BLaER1 (cell line): ENCODE data around the gene SND1.

Experiments used
- H3K27ac ChIP-seq: shearing (Covaris generic); formaldehyde crosslinking; 2 replicates; pipeline ENCODE4 v1.8.1; 2022
- H3K27me3 ChIP-seq: shearing (Covaris generic); formaldehyde crosslinking; 2 replicates; pipeline ENCODE4 v1.8.1; 2022
- H3K36me3 ChIP-seq: shearing (Covaris generic); formaldehyde crosslinking; 2 replicates; pipeline ENCODE4 v1.8.1; 2022
- H3K4me1 ChIP-seq: shearing (Covaris generic); formaldehyde crosslinking; 2 replicates; pipeline ENCODE4 v1.8.1; 2022
- H3K4me2 ChIP-seq: shearing (Covaris generic); formaldehyde crosslinking; 2 replicates; pipeline ENCODE4 v1.8.1; 2022
- H3K4me3 ChIP-seq: shearing (Covaris generic); formaldehyde crosslinking; 2 replicates; pipeline ENCODE4 v1.8.1; 2022
- H3K9ac ChIP-seq: shearing (Covaris generic); formaldehyde crosslinking; 2 replicates; pipeline ENCODE4 v1.8.1; 2022
- H3K9me3 ChIP-seq: shearing (Covaris generic); formaldehyde crosslinking; 2 replicates; pipeline ENCODE4 v1.8.1; 2022
- H4K20me1 ChIP-seq: shearing (Covaris generic); formaldehyde crosslinking; 2 replicates; pipeline ENCODE4 v1.8.1; 2022
- Cebpa-rat ChIP-seq: shearing (Covaris generic); IDR thresholded peaks from 2 replicates; pipeline ENCODE4 v1.8.1; 2022

SND1 gene

DNA sequence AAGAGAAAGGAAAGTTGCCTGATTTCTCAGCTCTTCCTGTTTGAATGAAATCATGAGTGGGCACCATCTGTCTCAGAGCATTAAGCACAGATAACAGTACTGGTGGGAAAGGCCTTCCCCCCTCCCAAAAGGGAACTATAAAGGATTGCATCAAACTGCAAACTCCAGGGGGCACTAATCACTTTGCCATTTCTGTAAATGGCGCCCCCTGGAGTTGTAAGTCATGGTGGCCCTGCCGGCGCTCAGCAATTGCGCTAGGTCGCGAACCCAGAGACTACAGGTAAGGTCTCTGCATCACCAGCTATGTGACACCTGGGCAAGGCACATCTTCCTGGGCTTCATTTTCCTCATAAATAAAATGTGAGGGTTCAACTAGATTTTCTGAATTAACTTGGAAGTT lies 368.2 kb downstream of the SND1 start:
- Histone ChIP-seq H3K36me3 (peaks cover 97% of the 10 kb centered on the region), H3K27ac (no peak overlapping the region), H3K4me2 (no peak overlapping the region), H3K4me1 (peaks cover 68% of the 10 kb centered on the region), H3K27me3 (no peaks in the 10 kb centered on the region), H4K20me1 (peaks cover 99% of the 10 kb centered on the region), H3K9me3 (no peaks in the 10 kb centered on the region), H3K9ac (no peak overlapping the region), H3K4me3 (no peak overlapping the region)
- no peak for TF ChIP-seq Cebpa-rat

DNA sequence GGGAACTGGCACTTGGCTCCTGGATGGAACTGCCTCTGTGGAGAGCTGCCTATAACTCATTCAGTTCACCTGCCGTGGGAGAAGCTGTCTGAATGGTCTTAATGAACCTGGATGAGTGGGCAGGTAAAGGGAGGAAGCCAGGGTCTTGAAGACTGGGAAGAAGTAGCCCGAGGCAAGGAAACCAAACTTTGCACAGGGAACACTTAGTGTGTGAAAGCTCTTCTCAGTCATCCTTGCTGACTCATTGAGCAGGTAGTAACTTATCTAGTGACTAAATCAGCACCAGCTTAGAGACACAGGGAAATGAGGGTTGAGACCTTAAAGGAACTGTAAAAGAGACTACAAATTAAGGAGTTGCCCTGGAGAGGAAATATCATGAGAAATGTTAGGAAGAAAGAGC lies 369.4 kb downstream of the SND1 start:
- no peak for TF ChIP-seq Cebpa-rat
- peaks cover 80% of the 10 kb centered on the region for H3K4me1 ChIP-seq
- H3K4me2 ChIP-seq = no peak overlapping the region

GRCh38 chr7:128022631-128023532 lies 370.9 kb downstream of the SND1 start:
- no peak for TF ChIP-seq Cebpa-rat
- no peaks in the 10 kb centered on the region for H3K27me3 ChIP-seq
- H3K9me3 ChIP-seq = no peaks in the 10 kb centered on the region
- H4K20me1 ChIP-seq = peaks cover 95% of the 10 kb centered on the region
- peaks cover 81% of the 10 kb centered on the region for H3K4me1 ChIP-seq
- H3K27ac ChIP-seq = peak overlapping the region; percentile 42; the same call in 1 of the 2 replicates
- H3K36me3 ChIP-seq = peaks cover 70% of the 10 kb centered on the region
- no peak overlapping the region for H3K9ac ChIP-seq
- H3K4me2 ChIP-seq = peak overlapping the region; percentile 23
- H3K4me3 ChIP-seq = no peak overlapping the region

More for the DNA sequence above, 369.4 kb downstream of the SND1 start:
- Histone ChIP-seq H3K9me3 (no peaks in the 10 kb centered on the region), H3K27me3 (no peaks in the 10 kb centered on the region), H3K27ac (no peak overlapping the region), H3K4me3 (no peak overlapping the region), H3K36me3 (peaks cover 85% of the 10 kb centered on the region), H4K20me1 (peaks cover 99% of the 10 kb centered on the region), H3K9ac (no peak overlapping the region)

- Histone ChIP-seq H3K4me3 (0 out of 2 replicates have a peak overlapping the region, but pooled peaks have one; percentile 93), H3K9ac (no peak overlapping the region; the same call in 1 of the 2 replicates), H3K27me3 (no peaks in the 10 kb centered on the region), H3K36me3 (peaks cover 64% of the 10 kb centered on the region), H3K4me2 (peak overlapping the region; percentile 98), H3K4me1 (peaks cover 80% of the 10 kb centered on the region), H3K9me3 (no peaks in the 10 kb centered on the region), H4K20me1 (peaks cover 95% of the 10 kb centered on the region), H3K27ac (peak overlapping the region; percentile 72)
- TF ChIP-seq Cebpa-rat = no peak
These were observed 372.2 kb downstream of the SND1 start for GRCh38 chr7:128024151-128024550.

- peak overlapping the region; percentile 73 for H3K9ac ChIP-seq
- peak overlapping the region; percentile 93 for H3K4me3 ChIP-seq
- peaks cover 95% of the 10 kb centered on the region for H4K20me1 ChIP-seq
- no peaks in the 10 kb centered on the region for H3K27me3 ChIP-seq
- H3K9me3 ChIP-seq = no peaks in the 10 kb centered on the region
- H3K36me3 ChIP-seq = peaks cover 65% of the 10 kb centered on the region
- peak overlapping the region; percentile 98 for H3K4me2 ChIP-seq
- peaks cover 90% of the 10 kb centered on the region for H3K4me1 ChIP-seq
- peak overlapping the region; percentile 72 for H3K27ac ChIP-seq
- no peak for TF ChIP-seq Cebpa-rat
These were observed 373.4 kb downstream of the SND1 start for GRCh38 chr7:128025380-128025779.

DNA sequence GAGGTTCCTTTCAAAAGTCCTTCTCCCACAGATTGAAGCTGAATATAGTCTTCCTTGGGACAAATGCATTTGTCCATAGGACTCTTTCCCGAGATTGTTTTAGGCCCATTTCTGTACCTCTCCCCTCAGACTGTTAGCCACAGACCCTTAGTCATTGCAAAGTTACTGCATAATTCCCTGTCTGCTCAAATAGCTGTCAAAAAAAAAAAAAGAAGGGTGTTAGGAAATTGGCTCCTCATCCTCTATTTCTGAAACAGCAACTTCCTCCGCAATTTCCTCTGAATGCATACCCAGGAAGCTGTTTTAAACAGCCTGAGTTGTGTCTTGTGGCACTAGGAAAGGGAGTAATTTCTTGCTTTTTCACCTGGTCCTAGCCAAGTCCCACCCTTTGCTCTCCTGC lies 373.8 kb downstream of the SND1 start:
- no peak for TF ChIP-seq Cebpa-rat
- H3K9me3 ChIP-seq = no peaks in the 10 kb centered on the region
- H3K36me3 ChIP-seq = peaks cover 63% of the 10 kb centered on the region
- peak overlapping the region; percentile 72 for H3K27ac ChIP-seq
- H3K4me1 ChIP-seq = peaks cover 93% of the 10 kb centered on the region
- peaks cover 93% of the 10 kb centered on the region for H4K20me1 ChIP-seq
- H3K27me3 ChIP-seq = no peaks in the 10 kb centered on the region
- peak overlapping the region; percentile 98 for H3K4me2 ChIP-seq
- peak overlapping the region; percentile 73 for H3K9ac ChIP-seq
- peak overlapping the region; percentile 93 for H3K4me3 ChIP-seq

- H3K9me3 ChIP-seq = no peaks in the 10 kb centered on the region
- no peaks in the 10 kb centered on the region for H3K27me3 ChIP-seq
- H3K4me2 ChIP-seq = peak overlapping the region; percentile 98
- peaks cover 86% of the 10 kb centered on the region for H3K4me1 ChIP-seq
- no peak for TF ChIP-seq Cebpa-rat
- H3K36me3 ChIP-seq = peaks cover 56% of the 10 kb centered on the region
- H4K20me1 ChIP-seq = peaks cover 86% of the 10 kb centered on the region
- H3K4me3 ChIP-seq = peak overlapping the region; percentile 93
- peak overlapping the region; percentile 72 for H3K27ac ChIP-seq
- peak overlapping the region; percentile 73 for H3K9ac ChIP-seq
These were observed 374.6 kb downstream of the SND1 start for GRCh38 chr7:128026551-128026950.

GRCh38 chr7:128027485-128027980 lies 375.5 kb downstream of the SND1 start:
- Histone ChIP-seq H3K9me3 (no peaks in the 10 kb centered on the region), H3K9ac (peak overlapping the region; percentile 73), H3K36me3 (peaks cover 46% of the 10 kb centered on the region), H3K4me3 (peak overlapping the region; percentile 93), H4K20me1 (peaks cover 80% of the 10 kb centered on the region), H3K4me1 (peaks cover 79% of the 10 kb centered on the region), H3K4me2 (peak overlapping the region; percentile 98), H3K27ac (peak overlapping the region; percentile 20; the same call in 1 of the 2 replicates), H3K27me3 (peaks cover 3% of the 10 kb centered on the region; the same call in 1 of the 2 replicates)
- no peak for TF ChIP-seq Cebpa-rat

DNA sequence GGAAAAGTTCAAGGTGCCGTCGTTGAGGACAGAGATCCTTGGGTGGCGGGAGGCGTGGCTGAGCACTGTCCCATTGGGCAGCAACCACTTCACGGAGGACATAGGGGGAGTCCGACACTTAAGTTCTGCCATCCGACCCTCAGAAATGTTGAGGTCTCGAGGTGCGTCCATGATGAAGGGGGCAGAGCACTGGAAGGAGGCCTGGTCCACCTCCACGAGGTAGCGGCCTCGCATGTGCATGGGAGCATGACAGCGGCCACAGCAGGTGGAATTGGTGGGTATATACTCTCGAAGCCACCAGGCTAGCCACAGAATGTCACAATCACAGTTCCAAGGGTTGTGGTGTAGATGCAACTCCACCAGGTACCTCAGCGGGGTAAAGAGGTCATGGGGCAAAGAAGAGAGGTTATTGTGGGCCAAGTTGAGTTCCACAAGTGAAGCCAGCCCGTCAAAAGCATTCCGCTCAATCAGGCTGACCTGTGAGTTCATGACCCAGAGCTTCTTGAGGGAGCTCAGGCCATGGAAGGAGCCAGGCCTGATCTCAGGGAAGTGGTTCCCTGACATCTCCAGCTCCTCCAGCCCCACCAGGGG lies 377.5 kb downstream of the SND1 start:
- peak overlapping the region; percentile 98 for H3K4me2 ChIP-seq
- peak overlapping the region; percentile 89; the same call in 1 of the 2 replicates for H3K9ac ChIP-seq
- H3K4me1 ChIP-seq = peaks cover 79% of the 10 kb centered on the region
- no peak for TF ChIP-seq Cebpa-rat
- H3K4me3 ChIP-seq = peak overlapping the region; percentile 93
- H3K27me3 ChIP-seq = peaks cover 12% of the 10 kb centered on the region
- H3K9me3 ChIP-seq = no peaks in the 10 kb centered on the region
- H3K36me3 ChIP-seq = peaks cover 30% of the 10 kb centered on the region
- peaks cover 80% of the 10 kb centered on the region for H4K20me1 ChIP-seq
- H3K27ac ChIP-seq = no peak overlapping the region
